Mesendoderm (in vitro differentiated cells): ENCODE data around the gene PLXNA1.

Experiments
- DNase-seq: peaks from one replicate; pipeline ENCODE4 v3.0.0; 2013
- H2AK5ac ChIP-seq: 2 replicates; pipeline ENCODE4 v1.6.1; 2013; ENCODE audit warnings: low read length, inconsistent platforms
- H2BK120ac ChIP-seq: 2 replicates; pipeline ENCODE4 v1.6.1; 2013; ENCODE audit warnings: low read depth, mild to moderate bottlenecking, low read length, moderate library complexity, mixed read lengths
- H2BK15ac ChIP-seq: replicated peaks from 2 replicates; pipeline ENCODE4 v1.6.1; 2013; ENCODE audit warnings: low read depth, mild to moderate bottlenecking, moderate library complexity
- H2BK5ac ChIP-seq: 2 replicates; pipeline ENCODE4 v1.6.1; 2013; ENCODE audit warnings: low read length, inconsistent platforms
- H3K18ac ChIP-seq: 2 replicates; pipeline ENCODE4 v1.6.1; 2013; ENCODE audit warnings: mild to moderate bottlenecking, low read length, mixed read lengths
- H3K23ac ChIP-seq: one replicate; pipeline ENCODE4 v1.6.1; 2013; ENCODE audit warnings: low read length
- H3K27ac ChIP-seq: 2 replicates; pipeline ENCODE4 v1.5.1; 2013; ENCODE audit warnings: low read depth, mild to moderate bottlenecking, inconsistent platforms, low read length, moderate library complexity
- H3K27me3 ChIP-seq: 2 replicates; pipeline ENCODE4 v1.6.1; 2013; ENCODE audit warnings: low read length, control low read depth, mild to moderate bottlenecking, inconsistent platforms; ENCODE audit not compliant: insufficient read depth, poor library complexity
- H3K36me3 ChIP-seq: 2 replicates; pipeline ENCODE4 v1.6.1; 2013; ENCODE audit warnings: low read length, inconsistent platforms; ENCODE audit not compliant: control insufficient read depth, insufficient read depth
- H3K4ac ChIP-seq: one replicate; pipeline ENCODE4 v1.6.1; 2013; ENCODE audit warnings: low read depth, mild to moderate bottlenecking, low read length, moderate library complexity
- H3K4me1 ChIP-seq: 2 replicates; pipeline ENCODE4 v1.6.1; 2013; ENCODE audit warnings: low read depth, low read length, inconsistent platforms; ENCODE audit not compliant: control insufficient read depth
- H3K4me2 ChIP-seq: 2 replicates; pipeline ENCODE4 v1.6.1; 2013; ENCODE audit warnings: low read length
- H3K4me3 ChIP-seq: 2 replicates; pipeline ENCODE4 v1.5.1; 2013; ENCODE audit warnings: mild to moderate bottlenecking, low read length
- H3K56ac ChIP-seq: one replicate; pipeline ENCODE4 v1.6.1; 2013; ENCODE audit warnings: low read length
- H3K79me1 ChIP-seq: 2 replicates; pipeline ENCODE4 v1.6.1; 2013; ENCODE audit warnings: low read length, inconsistent platforms
- H3K79me2 ChIP-seq: 2 replicates; pipeline ENCODE4 v1.6.1; 2013; ENCODE audit warnings: mild to moderate bottlenecking, low read length; ENCODE audit not compliant: control insufficient read depth, insufficient read depth
- H3K9ac ChIP-seq: 2 replicates; pipeline ENCODE4 v1.6.1; 2013; ENCODE audit warnings: low read length, inconsistent platforms
- H4K5ac ChIP-seq: one replicate; pipeline ENCODE4 v1.6.1; 2013; ENCODE audit warnings: low read length
- H4K8ac ChIP-seq: one replicate; pipeline ENCODE4 v1.6.1; 2013; ENCODE audit warnings: low read depth, mild to moderate bottlenecking, control low read depth, low read length, moderate library complexity
- WGBS: extraction: QIAGEN DNeasy Blood & Tissue Kit; methylation state at CpG from one replicate; pipeline ENCODE4 v1.1.7; 2013; ENCODE audit warnings: low lambda C conversion rate, missing lambda C conversion rate; ENCODE audit not compliant: insufficient coverage; ENCODE audit errors: extremely low coverage; 5-methylcytosine and 5-hydroxymethylcytosine counted together

PLXNA1 gene

DNA sequence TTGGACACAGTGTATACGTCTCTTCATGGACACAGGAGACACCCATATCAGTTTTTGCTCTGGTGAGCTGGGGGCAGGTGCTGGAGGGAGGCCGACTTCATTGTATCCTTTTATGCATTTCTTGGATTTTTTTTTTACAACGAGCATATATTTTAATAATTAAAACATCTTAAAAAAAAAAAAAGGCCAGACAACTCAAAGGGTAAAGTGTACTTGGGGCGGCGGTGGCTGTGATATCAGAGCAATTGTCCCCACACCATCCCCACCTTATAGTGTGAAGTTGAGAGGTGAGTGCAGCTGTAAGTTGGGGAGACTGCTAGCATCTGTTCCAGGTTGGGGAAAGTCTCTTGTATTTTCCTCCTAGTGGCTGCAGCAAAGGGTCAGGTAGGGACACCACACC lies 12.0 kb upstream of the PLXNA1 start:
- DNase-seq, result no peak
- H3K56ac ChIP-seq, result no peak overlapping the region
- no peaks in the 10 kb centered on the region for H3K79me1 ChIP-seq
- H3K4me2 ChIP-seq, result no peak overlapping the region
- H3K36me3 ChIP-seq, result no peaks in the 10 kb centered on the region
- no peaks in the 10 kb centered on the region for H3K79me2 ChIP-seq
- H2BK5ac ChIP-seq, result no peak overlapping the region
- H3K18ac ChIP-seq, result no peak overlapping the region
- WGBS, result no CpG with 5 or more reads among the region's 5 CpGs
- no peak overlapping the region for H2BK120ac ChIP-seq
- no peak overlapping the region for H3K4me3 ChIP-seq
- H3K23ac ChIP-seq, result no peak overlapping the region
- H4K8ac ChIP-seq, result no peak overlapping the region
- no peaks in the 10 kb centered on the region for H3K27me3 ChIP-seq
- H3K27ac ChIP-seq, result no peak overlapping the region
- no peak overlapping the region for H3K4ac ChIP-seq
- no peak overlapping the region for H4K5ac ChIP-seq
- H2BK15ac ChIP-seq, result no peak overlapping the region
- no peaks in the 10 kb centered on the region for H3K4me1 ChIP-seq
- no peak overlapping the region for H2AK5ac ChIP-seq
- H3K9ac ChIP-seq, result no peak overlapping the region

DNA sequence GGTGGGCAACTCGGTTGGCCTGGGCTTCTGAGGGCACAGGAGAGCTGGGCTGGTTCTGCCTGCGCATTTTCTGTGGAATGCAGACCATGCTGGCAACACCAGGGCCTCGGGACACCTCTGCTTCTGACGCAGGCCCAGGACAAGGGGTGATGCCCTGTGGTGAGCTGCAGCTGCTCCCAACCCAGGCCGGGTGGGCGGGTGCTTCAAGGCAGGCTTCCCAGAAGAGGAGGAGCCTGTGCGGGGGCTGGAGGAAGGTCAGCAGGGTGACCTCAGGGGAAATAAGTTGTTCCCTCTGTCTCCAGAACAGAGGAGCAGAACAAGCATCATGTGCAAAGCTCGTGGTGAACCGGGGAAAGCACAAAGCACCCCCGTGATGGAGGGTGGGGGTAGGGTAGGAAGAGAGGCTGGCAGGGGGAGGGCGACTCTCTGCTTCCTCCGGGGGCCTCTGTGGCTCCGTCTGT lies 11.0 kb upstream of the PLXNA1 start:
- no peak overlapping the region for H3K27ac ChIP-seq
- H3K56ac ChIP-seq, result peak overlapping the region; percentile 47
- no peaks in the 10 kb centered on the region for H3K4me1 ChIP-seq
- no peak overlapping the region for H3K23ac ChIP-seq
- H3K4me2 ChIP-seq, result no peak overlapping the region
- no peak overlapping the region for H2BK5ac ChIP-seq
- peak; percentile 27 for DNase-seq
- H2BK15ac ChIP-seq, result no peak overlapping the region
- H3K18ac ChIP-seq, result no peak overlapping the region
- no peak overlapping the region for H3K4me3 ChIP-seq
- no peak overlapping the region for H2BK120ac ChIP-seq
- H3K9ac ChIP-seq, result no peak overlapping the region
- no peaks in the 10 kb centered on the region for H3K27me3 ChIP-seq
- no peaks in the 10 kb centered on the region for H3K79me2 ChIP-seq
- H2AK5ac ChIP-seq, result no peak overlapping the region
- no peak overlapping the region for H4K8ac ChIP-seq
- WGBS, result no CpG with 5 or more reads among the region's 13 CpGs
- no peak overlapping the region for H4K5ac ChIP-seq
- H3K4ac ChIP-seq, result no peak overlapping the region
- no peaks in the 10 kb centered on the region for H3K79me1 ChIP-seq
- H3K36me3 ChIP-seq, result no peaks in the 10 kb centered on the region

- Histone ChIP-seq H3K23ac (no peak overlapping the region), H2BK120ac (no peak overlapping the region), H3K36me3 (no peaks in the 10 kb centered on the region), H2BK15ac (no peak overlapping the region), H2BK5ac (no peak overlapping the region), H3K4ac (no peak overlapping the region), H4K5ac (no peak overlapping the region), H3K4me3 (no peak overlapping the region), H3K56ac (no peak overlapping the region), H3K9ac (no peak overlapping the region), H3K18ac (no peak overlapping the region), H3K4me2 (no peak overlapping the region), H3K27ac (no peak overlapping the region), H3K4me1 (no peaks in the 10 kb centered on the region), H3K79me2 (no peaks in the 10 kb centered on the region), H4K8ac (no peak overlapping the region), H2AK5ac (no peak overlapping the region), H3K79me1 (no peaks in the 10 kb centered on the region), H3K27me3 (no peaks in the 10 kb centered on the region)
- WGBS, result no CpG with 5 or more reads among the region's 5 CpGs
- DNase-seq, result no peak
Measured at GRCh38 chr3:126972866-126973265, 10.0 kb upstream of the PLXNA1 start.

GRCh38 chr3:126973814-126974213 lies 9.1 kb upstream of the PLXNA1 start:
- WGBS, result no CpG with 5 or more reads among the region's 1 CpG
- H3K18ac ChIP-seq, result no peak overlapping the region

GRCh38 chr3:126974756-126975155 lies 8.2 kb upstream of the PLXNA1 start:
- Histone ChIP-seq H3K9ac (no peak overlapping the region), H3K4me1 (no peaks in the 10 kb centered on the region), H4K8ac (no peak overlapping the region), H3K79me1 (no peaks in the 10 kb centered on the region), H3K4me2 (no peak overlapping the region), H3K56ac (no peak overlapping the region), H3K4ac (no peak overlapping the region), H2BK5ac (no peak overlapping the region), H3K18ac (no peak overlapping the region), H3K23ac (no peak overlapping the region), H4K5ac (no peak overlapping the region), H2AK5ac (no peak overlapping the region), H2BK120ac (no peak overlapping the region), H3K79me2 (no peaks in the 10 kb centered on the region), H3K27ac (no peak overlapping the region), H3K4me3 (no peak overlapping the region), H2BK15ac (no peak overlapping the region), H3K27me3 (no peaks in the 10 kb centered on the region), H3K36me3 (no peaks in the 10 kb centered on the region)
- WGBS, result no CpG with 5 or more reads among the region's 3 CpGs
- no peak for DNase-seq

More at GRCh38 chr3:126973814-126974213, 9.1 kb upstream of the PLXNA1 start:
- no peak overlapping the region for H4K5ac ChIP-seq
- no peaks in the 10 kb centered on the region for H3K79me2 ChIP-seq
- no peaks in the 10 kb centered on the region for H3K27me3 ChIP-seq
- DNase-seq, result no peak
- H2BK120ac ChIP-seq, result no peak overlapping the region
- no peak overlapping the region for H3K4me3 ChIP-seq
- H3K79me1 ChIP-seq, result no peaks in the 10 kb centered on the region
- no peaks in the 10 kb centered on the region for H3K36me3 ChIP-seq
- H3K4me1 ChIP-seq, result no peaks in the 10 kb centered on the region
- H3K56ac ChIP-seq, result no peak overlapping the region
- H2BK5ac ChIP-seq, result no peak overlapping the region
- no peak overlapping the region for H3K27ac ChIP-seq
- H3K4me2 ChIP-seq, result no peak overlapping the region
- H4K8ac ChIP-seq, result no peak overlapping the region
- no peak overlapping the region for H2BK15ac ChIP-seq
- no peak overlapping the region for H3K4ac ChIP-seq
- no peak overlapping the region for H2AK5ac ChIP-seq
- H3K9ac ChIP-seq, result no peak overlapping the region
- H3K23ac ChIP-seq, result no peak overlapping the region

DNA sequence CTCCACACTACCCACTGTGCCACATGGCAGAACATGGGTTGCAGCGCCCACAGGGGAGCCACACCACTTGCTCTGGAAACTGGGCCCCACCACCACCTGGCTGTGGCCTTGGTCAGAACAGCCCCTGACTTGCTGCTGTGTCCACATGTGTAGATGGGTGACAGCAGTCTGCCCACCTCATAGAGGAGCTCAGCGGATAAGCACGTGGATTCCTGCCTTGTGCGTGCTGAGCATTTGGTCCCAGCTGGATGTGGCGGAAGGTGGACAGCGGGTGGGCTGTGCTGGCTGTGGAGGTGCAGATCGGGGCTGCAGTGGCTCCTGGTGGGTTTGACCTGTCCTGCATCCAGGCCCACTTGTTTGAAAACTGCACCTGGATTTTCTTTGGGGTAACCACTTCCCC lies 6.0 kb upstream of the PLXNA1 start:
- no peak overlapping the region for H4K8ac ChIP-seq
- no peaks in the 10 kb centered on the region for H3K79me2 ChIP-seq
- H3K23ac ChIP-seq, result no peak overlapping the region
- no peak for DNase-seq
- no peak overlapping the region for H3K4me3 ChIP-seq
- H3K36me3 ChIP-seq, result no peaks in the 10 kb centered on the region
- no CpG with 5 or more reads among the region's 7 CpGs for WGBS
- no peak overlapping the region for H2BK120ac ChIP-seq
- H3K4ac ChIP-seq, result no peak overlapping the region
- no peak overlapping the region for H3K56ac ChIP-seq
- no peaks in the 10 kb centered on the region for H3K79me1 ChIP-seq
- no peaks in the 10 kb centered on the region for H3K4me1 ChIP-seq
- no peak overlapping the region for H2BK5ac ChIP-seq
- H3K4me2 ChIP-seq, result no peak overlapping the region
- no peak overlapping the region for H4K5ac ChIP-seq
- H3K27me3 ChIP-seq, result no peaks in the 10 kb centered on the region
- H3K9ac ChIP-seq, result no peak overlapping the region
- H2AK5ac ChIP-seq, result no peak overlapping the region
- no peak overlapping the region for H3K27ac ChIP-seq
- H2BK15ac ChIP-seq, result no peak overlapping the region
- H3K18ac ChIP-seq, result no peak overlapping the region
